A673 (cell line): ENCODE measurements around the gene HEXA. TPM values are rescaled to one million over a fixed set of nuclear protein-coding genes. Genes with fewer than 3 reads are reported as not detected.

Experiments
- BruUV-seq: library from RNA; stranded (reverse); fragments of 400-500 nt; replicated peaks from 2 replicates; lab custom pipeline; 2021; lab: Mats Ljungman, UMichigan
- CTCF ChIA-PET: fragments of 300-600 bp; sonication (Branson Sonifier 250); formaldehyde crosslinking; loops from one replicate; lab custom pipeline; 2022; ENCODE audit warnings: antibody characterized with exemption; lab: Charles Lee
- POLR2A ChIA-PET: fragments of 300-600 bp; sonication (Branson Sonifier 250); formaldehyde crosslinking; loops from one replicate; lab custom pipeline; 2022; ENCODE audit warnings: antibody characterized with exemption; ENCODE audit not compliant: low non-redundant PET; lab: Charles Lee
- DNase-seq: peaks from one replicate; pipeline ENCODE4 v3.0.0-alpha.2; 2015; ENCODE audit warnings: low spot score
- H3K27ac ChIP-seq: fragments of 200-600 bp; sonication (generic); 2 replicates; pipeline ENCODE4 v1.5.1; 2016; ENCODE audit warnings: mixed run types, low read depth, mild to moderate bottlenecking, mixed read lengths, antibody characterized with exemption, low read length; ENCODE audit not compliant: poor library complexity, severe bottlenecking
- H3K27me3 ChIP-seq: fragments of 200-600 bp; sonication (generic); replicated peaks from 2 replicates; pipeline ENCODE4 v1.6.1; 2017; ENCODE audit warnings: mixed run types, low read depth, mild to moderate bottlenecking, mixed read lengths, antibody characterized with exemption, low read length; ENCODE audit not compliant: insufficient read depth, poor library complexity
- H3K36me3 ChIP-seq: fragments of 200-600 bp; sonication (generic); 2 replicates; pipeline ENCODE4 v1.6.1; 2016; ENCODE audit warnings: mixed run types, mild to moderate bottlenecking, mixed read lengths, antibody characterized with exemption, low read length; ENCODE audit not compliant: insufficient read depth, poor library complexity, severe bottlenecking
- H3K4me1 ChIP-seq: fragments of 200-600 bp; sonication (generic); 2 replicates; pipeline ENCODE4 v1.6.1; 2017; ENCODE audit warnings: mixed run types, mild to moderate bottlenecking, mixed read lengths, antibody characterized with exemption, low read length; ENCODE audit not compliant: insufficient read depth, poor library complexity, severe bottlenecking
- H3K4me3 ChIP-seq: fragments of 200-600 bp; sonication (generic); 2 replicates; pipeline ENCODE4 v1.5.1; 2016; ENCODE audit warnings: low read depth, mixed run types, mild to moderate bottlenecking, mixed read lengths, low read length; ENCODE audit not compliant: poor library complexity, severe bottlenecking
- H3K9me3 ChIP-seq: fragments of 200-600 bp; sonication (generic); 2 replicates; pipeline ENCODE4 v1.6.1; 2016; ENCODE audit warnings: mixed run types, low read depth, mild to moderate bottlenecking, mixed read lengths, antibody characterized with exemption, low read length; ENCODE audit not compliant: poor library complexity, severe bottlenecking
- EZH2 ChIP-seq: fragments of 200-600 bp; sonication (generic); IDR thresholded peaks from 2 replicates; pipeline ENCODE4 v1.6.1; 2017; ENCODE audit warnings: borderline replicate concordance, low read depth, mild to moderate bottlenecking, mixed read lengths, antibody characterized with exemption, low read length; ENCODE audit not compliant: poor library complexity, severe bottlenecking
- intact Hi-C: fragments of 100-400 bp; cut with micrococcal nuclease; formaldehyde crosslinking; loops from one replicate; pipeline ENCODE4 v1.10.0; 2022; ENCODE audit not compliant: unreplicated experiment
- total RNA-seq: library from RNA; stranded (reverse); gene quantifications from 2 replicates; pipeline ENCODE4 v1.2.3, GENCODE V29; 2021
- TF ChIP-seq, protein P1 (sequence below): fragments of 300-800, 200-600 bp; sonication (generic); conservative IDR thresholded peaks from 2 replicates; pipeline ENCODE4 v1.5.1; 2017; ENCODE audit warnings: low read depth, mild to moderate bottlenecking, antibody characterized with exemption, low read length, moderate library complexity, mixed read lengths

The HEXA gene
- total RNA-seq, 1 experiment from 2014 or later, result 64.8 TPM

GRCh38 chr15:72411544-72411943 is 35.7 kb upstream of the HEXA start:
- TF ChIP-seq, protein P1, sequence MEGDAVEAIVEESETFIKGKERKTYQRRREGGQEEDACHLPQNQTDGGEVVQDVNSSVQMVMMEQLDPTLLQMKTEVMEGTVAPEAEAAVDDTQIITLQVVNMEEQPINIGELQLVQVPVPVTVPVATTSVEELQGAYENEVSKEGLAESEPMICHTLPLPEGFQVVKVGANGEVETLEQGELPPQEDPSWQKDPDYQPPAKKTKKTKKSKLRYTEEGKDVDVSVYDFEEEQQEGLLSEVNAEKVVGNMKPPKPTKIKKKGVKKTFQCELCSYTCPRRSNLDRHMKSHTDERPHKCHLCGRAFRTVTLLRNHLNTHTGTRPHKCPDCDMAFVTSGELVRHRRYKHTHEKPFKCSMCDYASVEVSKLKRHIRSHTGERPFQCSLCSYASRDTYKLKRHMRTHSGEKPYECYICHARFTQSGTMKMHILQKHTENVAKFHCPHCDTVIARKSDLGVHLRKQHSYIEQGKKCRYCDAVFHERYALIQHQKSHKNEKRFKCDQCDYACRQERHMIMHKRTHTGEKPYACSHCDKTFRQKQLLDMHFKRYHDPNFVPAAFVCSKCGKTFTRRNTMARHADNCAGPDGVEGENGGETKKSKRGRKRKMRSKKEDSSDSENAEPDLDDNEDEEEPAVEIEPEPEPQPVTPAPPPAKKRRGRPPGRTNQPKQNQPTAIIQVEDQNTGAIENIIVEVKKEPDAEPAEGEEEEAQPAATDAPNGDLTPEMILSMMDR, result no peak
- no peak for TF ChIP-seq EZH2
- peaks cover 47% of the 10 kb centered on the region for H3K27me3 ChIP-seq
- intact Hi-C loops, result no loop called here

GRCh38 chr15:72411111-72411510 is 35.3 kb upstream of the HEXA start:
- POLR2A ChIA-PET, result no interaction called here
- Histone ChIP-seq H3K9me3 (no peaks in the 10 kb centered on the region), H3K4me3 (no peak overlapping the region), H3K27me3 (peaks cover 51% of the 10 kb centered on the region), H3K27ac (no peak overlapping the region), H3K36me3 (no peaks in the 10 kb centered on the region), H3K4me1 (no peaks in the 10 kb centered on the region)
- DNase-seq, result no peak
- intact Hi-C loops, result no loop called here
- CTCF ChIA-PET, result no interaction called here
- BruUV-seq, result no TSS peak
- no peak for TF ChIP-seq EZH2
- TF ChIP-seq, protein P1, result no peak

More at GRCh38 chr15:72411544-72411943, 35.7 kb upstream of the HEXA start:
- no peak overlapping the region for H3K27ac ChIP-seq
- no peak overlapping the region for H3K4me3 ChIP-seq
- CTCF ChIA-PET, result no interaction called here
- POLR2A ChIA-PET, result no interaction called here
- no peak for DNase-seq
- BruUV-seq, result no TSS peak
- H3K9me3 ChIP-seq, result no peaks in the 10 kb centered on the region
- H3K36me3 ChIP-seq, result no peaks in the 10 kb centered on the region
- H3K4me1 ChIP-seq, result no peaks in the 10 kb centered on the region

GRCh38 chr15:72406936-72407335 is 31.1 kb upstream of the HEXA start:
- Histone ChIP-seq H3K27me3 (peaks cover 87% of the 10 kb centered on the region), H3K9me3 (no peaks in the 10 kb centered on the region), H3K27ac (no peak overlapping the region), H3K36me3 (no peaks in the 10 kb centered on the region), H3K4me1 (no peaks in the 10 kb centered on the region), H3K4me3 (no peak overlapping the region)
- intact Hi-C loops, result no loop called here
- CTCF ChIA-PET, result no interaction called here
- no peak for DNase-seq
- TF ChIP-seq, protein P1, result no peak
- no peak for TF ChIP-seq EZH2
- no TSS peak for BruUV-seq
- POLR2A ChIA-PET, result no interaction called here
